GM21619 (cell line): Measurements from ENCODE around the gene THAP8.
A peak's percentile ranks its signal among the peaks of the same experiment; 100 is the strongest.

ENCODE experiments used
- ATAC-seq: cut with Tn5 transposase; IDR thresholded peaks from one replicate; pipeline ENCODE4 v1.9.1; 2021; ENCODE audit not compliant: unreplicated experiment

Gene THAP8

DNA sequence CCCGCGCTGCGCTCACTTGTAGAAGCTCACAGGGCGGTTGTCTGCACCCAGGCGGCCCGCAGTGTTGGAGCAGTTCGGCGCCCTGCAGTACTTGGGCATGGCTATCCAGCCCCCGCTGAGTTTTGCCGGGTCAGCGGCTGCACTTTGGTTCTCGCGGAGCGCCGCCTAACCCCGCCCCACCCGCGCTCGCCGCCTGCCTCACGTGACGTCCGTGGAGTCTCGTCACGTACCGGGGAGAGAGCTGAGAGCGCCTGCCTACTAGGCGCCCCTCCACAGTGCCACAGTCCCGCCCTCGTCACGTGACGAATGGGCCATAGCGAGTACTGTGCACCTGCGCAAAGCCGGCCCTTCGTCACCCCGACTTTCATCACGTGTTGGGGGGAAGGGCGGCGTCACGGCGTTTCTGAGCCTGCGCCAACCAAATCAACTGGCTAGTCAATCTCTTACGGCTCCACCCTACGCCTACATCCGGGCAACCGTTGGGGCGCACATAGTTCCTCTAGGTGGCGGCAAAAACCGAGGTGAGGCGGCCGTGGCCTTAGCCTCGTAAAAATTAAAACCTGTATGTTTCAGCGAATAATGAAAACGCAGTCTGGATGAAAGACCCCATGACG, at the start of gene THAP8:
Gene THAP8 (minus strand): TSS at position 167 of the 614 bp plus-strand sequence. CDS start 68 bp downstream, at position 99.
- ATAC-seq = peak; percentile 75

DNA sequence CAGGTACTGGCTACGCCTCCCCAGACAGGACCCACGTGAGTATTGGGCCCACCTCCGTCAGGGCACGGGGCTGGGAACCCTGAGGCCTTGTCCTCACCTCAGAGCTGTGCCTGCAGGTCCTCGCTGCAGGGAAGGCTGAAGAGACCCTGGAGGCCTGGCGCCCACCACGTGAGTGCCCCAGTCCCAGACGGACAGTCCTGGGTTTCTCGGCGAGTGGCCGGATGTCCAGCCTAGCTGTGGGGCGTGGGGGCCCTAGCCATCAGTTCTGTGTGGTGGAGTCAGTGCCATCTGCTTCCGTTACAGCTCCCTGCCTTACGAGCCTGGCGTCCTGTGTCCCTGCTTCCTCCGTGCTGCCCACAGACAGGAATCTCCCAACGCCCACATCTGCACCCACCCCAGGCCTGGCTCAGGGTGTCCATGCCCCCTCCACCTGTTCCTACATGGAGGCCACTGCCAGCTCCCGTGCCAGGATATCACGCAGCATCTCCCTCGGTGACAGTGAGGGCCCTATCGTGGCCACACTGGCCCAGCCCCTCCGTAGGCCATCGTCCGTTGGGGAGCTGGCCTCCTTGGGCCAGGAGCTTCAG, 49.0 kb upstream of the THAP8 start:
- no peak for ATAC-seq

DNA sequence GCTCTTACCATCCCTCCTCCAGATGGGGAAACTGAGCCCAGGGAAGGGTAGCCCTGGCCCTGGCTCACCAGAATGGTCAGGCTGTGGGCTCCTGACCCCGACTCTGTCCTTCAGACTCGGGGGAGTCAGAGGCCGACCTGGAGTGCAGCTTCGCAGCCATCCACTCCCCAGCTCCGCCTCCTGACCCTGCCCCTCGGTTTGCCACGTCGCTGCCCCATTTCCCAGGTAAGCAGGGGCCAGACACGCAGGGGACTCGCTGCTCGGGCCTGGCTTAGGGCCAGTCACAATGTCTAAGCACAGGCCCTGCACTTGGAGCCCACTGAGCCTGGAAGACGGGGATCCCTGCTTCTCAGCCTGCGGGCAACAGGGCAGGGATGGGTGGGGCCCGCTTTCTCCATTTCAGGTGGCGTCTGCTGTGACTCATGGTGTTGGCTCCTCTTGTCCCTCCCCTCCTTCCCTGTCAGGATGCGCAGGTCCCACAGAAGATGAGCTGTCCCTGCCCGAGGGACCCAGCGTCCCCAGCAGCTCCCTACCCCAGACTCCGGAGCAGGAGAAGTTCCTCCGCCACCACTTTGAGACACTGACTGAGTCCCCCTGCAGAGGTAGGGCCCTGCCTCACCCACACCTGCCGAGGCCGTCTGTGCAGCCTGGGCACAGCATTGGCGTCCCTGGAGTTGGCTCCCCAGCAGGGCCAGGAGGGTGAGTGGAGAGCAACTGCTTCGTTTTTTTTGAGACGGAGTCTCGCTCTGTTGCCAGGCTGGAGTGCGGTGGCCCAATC, 47.7 kb upstream of the THAP8 start:
- ATAC-seq = no peak

GRCh38 chr19:36100476-36100875, 46.4 kb upstream of the THAP8 start:
- no peak for ATAC-seq

- no peak for ATAC-seq
These were observed 45.2 kb upstream of the THAP8 start for GRCh38 chr19:36099166-36099785.

DNA sequence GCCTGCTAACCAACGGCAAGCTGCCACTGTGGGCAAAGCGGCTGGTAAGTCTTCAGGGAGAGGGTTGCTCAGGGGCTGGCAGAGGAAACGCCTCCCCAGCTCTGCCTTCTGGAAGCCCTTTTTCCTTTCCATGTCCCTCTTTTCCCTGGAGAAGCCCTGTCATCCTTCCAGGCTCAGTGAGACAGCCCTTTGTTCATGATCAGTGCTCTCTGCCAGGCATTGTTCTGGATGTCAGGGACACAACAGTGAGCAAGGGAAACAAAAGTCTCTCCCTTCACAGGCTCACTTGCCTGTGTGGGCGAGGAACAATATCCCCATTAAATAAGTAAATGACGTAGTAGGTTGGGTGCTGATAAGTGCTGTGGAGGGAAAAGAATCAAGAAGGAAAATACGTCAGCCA, 43.0 kb upstream of the THAP8 start:
- no peak for ATAC-seq

- ATAC-seq = no peak
These were observed 39.6 kb upstream of the THAP8 start for GRCh38 chr19:36093687-36094086.

DNA sequence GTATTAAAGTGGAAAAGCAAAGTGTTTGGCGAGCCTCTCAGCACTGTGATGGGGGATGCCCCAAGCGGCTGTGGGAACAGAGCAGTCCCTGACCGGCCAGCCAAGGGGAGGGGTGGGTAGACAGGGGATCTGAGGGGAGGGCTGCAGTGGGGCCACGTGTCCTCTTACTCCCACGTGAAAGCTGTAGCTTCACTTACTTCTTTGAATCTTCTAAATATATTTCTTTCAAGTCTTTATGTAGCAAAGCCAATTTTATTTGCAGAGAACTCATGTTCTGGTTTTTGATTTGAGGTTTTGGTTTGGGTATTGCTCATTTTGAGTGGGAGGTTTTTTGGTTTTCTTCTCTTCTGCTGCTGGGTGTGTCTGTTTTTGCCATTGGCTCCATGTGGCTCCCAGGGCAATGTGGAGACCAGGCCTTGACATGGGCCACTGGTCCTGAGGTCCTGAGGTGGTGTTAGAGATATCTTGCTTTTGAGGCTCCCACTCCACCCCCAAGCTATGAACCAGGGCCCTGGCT, 39.1 kb upstream of the THAP8 start:
- no peak for ATAC-seq

- no peak for ATAC-seq
These were observed 38.5 kb upstream of the THAP8 start for GRCh38 chr19:36092566-36092965.

GRCh38 chr19:36090910-36091695, 37.0 kb upstream of the THAP8 start:
- ATAC-seq = no peak

DNA sequence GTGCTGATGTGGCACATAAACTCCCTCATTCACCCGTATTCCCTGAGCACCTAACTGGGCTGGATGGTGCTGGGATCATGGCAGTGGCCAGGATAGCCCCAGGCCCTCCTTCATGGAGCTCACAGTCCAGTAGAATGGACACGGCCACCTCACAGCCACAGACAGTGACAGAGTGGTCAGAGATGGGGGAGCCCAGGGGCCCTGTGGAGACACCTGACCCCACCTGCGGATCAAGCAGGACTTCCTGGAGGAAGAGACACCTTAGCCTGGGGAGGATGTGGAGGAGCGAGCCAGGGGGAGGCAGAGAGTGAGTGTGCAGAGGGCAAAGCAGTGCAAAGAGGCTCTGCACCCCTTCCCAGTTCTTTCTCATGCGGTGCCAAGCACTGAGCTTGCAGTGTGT, 35.8 kb upstream of the THAP8 start:
- no peak for ATAC-seq

GRCh38 chr19:36086326-36086725, 32.2 kb upstream of the THAP8 start:
- ATAC-seq = no peak

- ATAC-seq = no peak
These were observed 30.3 kb upstream of the THAP8 start for GRCh38 chr19:36084231-36085009.

DNA sequence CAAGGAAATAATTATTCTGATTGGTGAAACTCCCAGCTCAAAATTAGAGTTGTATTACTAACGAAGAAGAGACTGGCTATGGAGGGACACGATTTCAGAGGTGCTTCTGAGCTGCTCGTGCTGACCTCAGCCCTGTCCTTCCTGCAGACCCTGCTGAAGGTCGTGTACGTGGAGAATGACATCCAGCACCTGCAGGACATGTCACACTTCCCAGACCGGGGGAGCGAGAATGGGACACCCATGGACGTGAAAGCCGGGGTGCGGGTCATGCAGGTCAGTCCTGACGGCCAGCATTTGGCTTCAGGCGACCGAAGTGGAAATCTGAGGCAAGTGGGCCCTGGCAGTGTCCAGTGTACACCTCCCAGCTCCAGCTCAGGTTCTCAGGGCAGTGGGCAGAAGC, 28.8 kb upstream of the THAP8 start:
- no peak for ATAC-seq

GRCh38 chr19:36081894-36082293, 27.8 kb upstream of the THAP8 start:
- ATAC-seq = no peak

DNA sequence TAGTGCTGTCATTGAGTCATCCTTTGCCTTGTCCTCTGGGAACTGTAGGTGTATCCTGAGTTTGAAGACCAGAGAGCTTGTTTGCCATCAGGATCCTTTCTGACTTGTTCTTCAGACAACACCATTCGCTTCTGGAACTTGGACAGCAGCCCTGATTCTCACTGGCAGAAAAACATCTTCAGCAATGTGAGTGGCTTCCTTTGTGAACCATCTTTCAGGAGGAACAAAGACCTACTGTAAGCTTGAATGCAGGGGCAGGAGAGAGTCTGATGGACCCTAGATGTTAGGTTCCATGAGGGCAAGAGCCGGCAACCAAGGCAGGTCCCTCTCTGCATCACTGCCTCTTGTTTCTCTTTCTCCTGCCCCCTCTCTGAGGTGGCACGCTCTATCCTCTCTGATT, 27.3 kb upstream of the THAP8 start:
- no peak for ATAC-seq

GRCh38 chr19:36079389-36079945, 25.4 kb upstream of the THAP8 start:
- no peak for ATAC-seq

DNA sequence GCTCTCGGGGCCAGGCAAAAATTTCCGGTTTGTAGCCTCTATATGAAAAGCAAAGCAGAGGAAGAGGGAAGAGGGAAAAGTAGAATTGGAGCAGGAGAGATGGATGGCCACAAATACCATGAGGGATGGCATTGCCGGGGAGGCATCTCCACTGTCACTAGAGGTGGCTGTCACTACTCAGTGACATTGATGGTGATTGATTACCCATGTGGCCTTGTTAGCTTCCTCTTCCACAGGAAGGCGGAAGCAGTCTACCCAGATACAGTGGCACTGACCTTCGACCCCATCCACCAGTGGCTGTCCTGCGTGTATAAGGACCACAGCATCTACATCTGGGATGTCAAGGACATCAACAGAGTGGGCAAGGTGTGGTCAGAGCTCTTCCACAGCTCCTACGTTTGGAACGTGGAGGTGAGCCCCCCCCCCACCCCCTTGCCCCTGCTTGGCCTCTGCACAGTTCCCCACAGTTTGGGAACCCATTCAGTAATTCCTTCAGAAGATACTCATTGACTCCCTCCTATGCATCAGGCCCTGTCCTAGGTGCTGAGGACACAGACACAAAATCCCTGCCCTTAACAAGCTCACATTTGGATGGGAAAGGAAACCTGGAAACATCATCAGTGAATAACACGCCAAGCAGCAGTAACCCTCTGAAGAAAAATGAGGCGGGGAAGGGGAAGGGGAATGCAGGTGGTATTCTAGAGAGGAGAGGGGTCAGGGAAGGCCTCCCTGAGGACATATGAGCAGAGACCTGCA, 19.2 kb upstream of the THAP8 start:
- ATAC-seq = no peak

DNA sequence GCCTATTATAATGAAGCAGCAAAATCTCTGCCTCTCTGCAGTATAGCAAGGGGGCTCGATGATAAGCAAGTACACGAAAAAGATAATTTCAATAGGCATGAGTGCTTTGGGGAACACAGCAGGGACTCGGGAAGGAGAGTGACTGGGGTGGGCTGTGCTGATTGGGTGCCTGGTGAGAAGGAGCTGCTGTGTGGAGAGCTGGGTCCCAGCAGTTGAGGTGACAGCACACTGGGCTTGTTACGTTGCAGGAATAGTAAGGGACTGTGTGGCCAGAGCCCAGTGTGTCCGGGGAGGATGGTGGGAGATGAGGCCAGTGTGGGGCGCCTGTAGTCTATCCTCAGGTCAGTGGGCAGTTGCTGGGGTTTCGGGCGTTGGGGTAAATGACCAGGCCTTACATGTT, 18.0 kb upstream of the THAP8 start:
- no peak for ATAC-seq
